ENCODE measurements around the gene PLEKHO2. TPM values are rescaled to one million over a fixed set of nuclear protein-coding genes. Genes with fewer than 3 reads are reported as not detected.
A peak's percentile ranks its signal among the peaks of the same experiment; 100 is the strongest.

The PLEKHO2 gene
- total and polyA plus RNA-seq, 2 of the 13 experiments (the other 11 are each of a cell fraction or from before 2014, with no cell fraction given): 3.8 to 4.8 TPM

DNA sequence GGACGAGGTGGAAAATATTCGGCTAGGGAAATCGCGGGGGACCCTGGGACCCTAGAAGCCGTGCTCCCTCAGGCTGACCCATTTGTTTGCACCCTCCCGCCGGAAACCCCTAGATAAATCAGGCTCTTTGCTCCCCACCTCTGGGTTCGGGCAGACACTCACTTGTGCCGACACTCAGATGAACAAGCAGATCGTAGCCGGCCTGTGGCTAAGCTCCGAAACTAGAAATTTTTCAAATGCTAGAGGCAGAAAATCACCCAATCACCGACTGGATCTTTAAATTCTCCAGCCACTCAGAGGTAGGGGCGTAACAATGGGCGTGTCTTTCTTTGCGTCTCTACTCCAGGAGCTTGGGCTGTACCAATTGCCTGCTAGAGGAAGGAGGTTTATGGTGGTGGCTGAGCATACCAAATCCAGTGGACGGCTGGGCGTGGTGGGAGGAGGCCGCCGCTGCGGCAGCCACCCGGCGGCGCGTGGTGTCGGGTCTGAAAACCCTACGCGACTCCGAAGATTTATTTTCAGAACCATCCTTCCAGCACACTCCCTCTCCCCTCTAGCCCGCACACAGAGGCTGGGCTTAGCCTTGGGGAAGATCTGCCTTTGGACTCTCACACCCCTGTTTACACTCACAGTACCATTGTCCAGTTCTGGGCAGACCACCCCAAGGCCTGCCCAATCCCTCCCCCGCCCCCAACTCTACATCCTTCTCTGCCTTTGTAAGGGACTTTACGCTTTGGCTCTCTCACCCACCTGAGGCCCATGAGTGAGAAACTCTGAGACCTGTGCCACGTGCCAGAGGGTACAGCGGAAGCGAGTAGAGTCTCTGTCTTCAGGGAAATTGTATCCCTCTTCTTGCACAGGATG lies 16.1 kb upstream of the PLEKHO2 start, which contains the start of gene PIF1 (continued):
- TF ChIP-seq POLR2AphosphoS2 (IDR thresholded peaks at IDR 0.05; ENCODE audit: low read depth, low read length) (no peak), SP140L (CRISPR knock-in tag; IDR thresholded peaks at IDR 0.05; ENCODE audit: borderline replicate concordance) (0 out of 2 replicates have a peak, but pooled peaks have one; percentile 65), ZNF329 (CRISPR knock-in tag; IDR thresholded peaks at IDR 0.05; ENCODE audit: low read depth) (no peak), ZNF546 (CRISPR knock-in tag; conservative IDR thresholded peaks at IDR 0.05) (no peak), POLR2AphosphoS5 (IDR thresholded peaks at IDR 0.05; ENCODE audit: low read depth, low read length) (peak; percentile 71), ZNF256 (CRISPR knock-in tag; conservative IDR thresholded peaks at IDR 0.05) (no peak), ZNF780A (CRISPR knock-in tag; IDR thresholded peaks at IDR 0.05) (no peak), NBN (conservative IDR thresholded peaks at IDR 0.05) (no peak), ISL2 (CRISPR knock-in tag; IDR thresholded peaks at IDR 0.05) (0 out of 2 replicates have a peak, but pooled peaks have one; percentile 2), ZNF550 (CRISPR knock-in tag; IDR thresholded peaks at IDR 0.05; ENCODE audit: borderline replicate concordance) (no peak), ZC3H13 (CRISPR knock-in tag; IDR thresholded peaks at IDR 0.05) (peak; percentile 42; the same call in 1 of the 2 replicates), ATF7 (IDR thresholded peaks at IDR 0.05) (no peak), ATF7 (CRISPR knock-in tag; IDR thresholded peaks at IDR 0.05) (no peak; the same call in 1 of the 2 replicates), KDM2A (CRISPR knock-in tag; IDR thresholded peaks at IDR 0.05; ENCODE audit: borderline replicate concordance, low read depth) (peak; percentile 49)
- TF ChIP-seq, protein P1, sequence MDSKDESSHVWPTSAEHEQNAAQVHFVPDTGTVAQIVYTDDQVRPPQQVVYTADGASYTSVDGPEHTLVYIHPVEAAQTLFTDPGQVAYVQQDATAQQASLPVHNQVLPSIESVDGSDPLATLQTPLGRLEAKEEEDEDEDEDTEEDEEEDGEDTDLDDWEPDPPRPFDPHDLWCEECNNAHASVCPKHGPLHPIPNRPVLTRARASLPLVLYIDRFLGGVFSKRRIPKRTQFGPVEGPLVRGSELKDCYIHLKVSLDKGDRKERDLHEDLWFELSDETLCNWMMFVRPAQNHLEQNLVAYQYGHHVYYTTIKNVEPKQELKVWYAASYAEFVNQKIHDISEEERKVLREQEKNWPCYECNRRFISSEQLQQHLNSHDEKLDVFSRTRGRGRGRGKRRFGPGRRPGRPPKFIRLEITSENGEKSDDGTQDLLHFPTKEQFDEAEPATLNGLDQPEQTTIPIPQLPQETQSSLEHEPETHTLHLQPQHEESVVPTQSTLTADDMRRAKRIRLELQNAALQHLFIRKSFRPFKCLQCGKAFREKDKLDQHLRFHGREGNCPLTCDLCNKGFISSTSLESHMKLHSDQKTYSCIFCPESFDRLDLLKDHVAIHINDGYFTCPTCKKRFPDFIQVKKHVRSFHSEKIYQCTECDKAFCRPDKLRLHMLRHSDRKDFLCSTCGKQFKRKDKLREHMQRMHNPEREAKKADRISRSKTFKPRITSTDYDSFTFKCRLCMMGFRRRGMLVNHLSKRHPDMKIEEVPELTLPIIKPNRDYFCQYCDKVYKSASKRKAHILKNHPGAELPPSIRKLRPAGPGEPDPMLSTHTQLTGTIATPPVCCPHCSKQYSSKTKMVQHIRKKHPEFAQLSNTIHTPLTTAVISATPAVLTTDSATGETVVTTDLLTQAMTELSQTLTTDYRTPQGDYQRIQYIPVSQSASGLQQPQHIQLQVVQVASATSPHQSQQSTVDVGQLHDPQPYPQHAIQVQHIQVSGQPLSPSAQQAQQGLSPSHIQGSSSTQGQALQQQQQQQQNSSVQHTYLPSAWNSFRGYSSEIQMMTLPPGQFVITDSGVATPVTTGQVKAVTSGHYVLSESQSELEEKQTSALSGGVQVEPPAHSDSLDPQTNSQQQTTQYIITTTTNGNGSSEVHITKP (CRISPR knock-in tag; IDR thresholded peaks at IDR 0.05; ENCODE audit: low read depth): peak; percentile 99
- TF ChIP-seq, protein P2, sequence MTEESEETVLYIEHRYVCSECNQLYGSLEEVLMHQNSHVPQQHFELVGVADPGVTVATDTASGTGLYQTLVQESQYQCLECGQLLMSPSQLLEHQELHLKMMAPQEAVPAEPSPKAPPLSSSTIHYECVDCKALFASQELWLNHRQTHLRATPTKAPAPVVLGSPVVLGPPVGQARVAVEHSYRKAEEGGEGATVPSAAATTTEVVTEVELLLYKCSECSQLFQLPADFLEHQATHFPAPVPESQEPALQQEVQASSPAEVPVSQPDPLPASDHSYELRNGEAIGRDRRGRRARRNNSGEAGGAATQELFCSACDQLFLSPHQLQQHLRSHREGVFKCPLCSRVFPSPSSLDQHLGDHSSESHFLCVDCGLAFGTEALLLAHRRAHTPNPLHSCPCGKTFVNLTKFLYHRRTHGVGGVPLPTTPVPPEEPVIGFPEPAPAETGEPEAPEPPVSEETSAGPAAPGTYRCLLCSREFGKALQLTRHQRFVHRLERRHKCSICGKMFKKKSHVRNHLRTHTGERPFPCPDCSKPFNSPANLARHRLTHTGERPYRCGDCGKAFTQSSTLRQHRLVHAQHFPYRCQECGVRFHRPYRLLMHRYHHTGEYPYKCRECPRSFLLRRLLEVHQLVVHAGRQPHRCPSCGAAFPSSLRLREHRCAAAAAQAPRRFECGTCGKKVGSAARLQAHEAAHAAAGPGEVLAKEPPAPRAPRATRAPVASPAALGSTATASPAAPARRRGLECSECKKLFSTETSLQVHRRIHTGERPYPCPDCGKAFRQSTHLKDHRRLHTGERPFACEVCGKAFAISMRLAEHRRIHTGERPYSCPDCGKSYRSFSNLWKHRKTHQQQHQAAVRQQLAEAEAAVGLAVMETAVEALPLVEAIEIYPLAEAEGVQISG (CRISPR knock-in tag; IDR thresholded peaks at IDR 0.05): peak; percentile 53
- TF ChIP-seq, protein P3, sequence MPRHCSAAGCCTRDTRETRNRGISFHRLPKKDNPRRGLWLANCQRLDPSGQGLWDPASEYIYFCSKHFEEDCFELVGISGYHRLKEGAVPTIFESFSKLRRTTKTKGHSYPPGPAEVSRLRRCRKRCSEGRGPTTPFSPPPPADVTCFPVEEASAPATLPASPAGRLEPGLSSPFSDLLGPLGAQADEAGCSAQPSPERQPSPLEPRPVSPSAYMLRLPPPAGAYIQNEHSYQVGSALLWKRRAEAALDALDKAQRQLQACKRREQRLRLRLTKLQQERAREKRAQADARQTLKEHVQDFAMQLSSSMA (CRISPR knock-in tag; IDR thresholded peaks at IDR 0.05): 0 out of 2 replicates have a peak, but pooled peaks have one; percentile 65
- TF ChIP-seq, protein P4, sequence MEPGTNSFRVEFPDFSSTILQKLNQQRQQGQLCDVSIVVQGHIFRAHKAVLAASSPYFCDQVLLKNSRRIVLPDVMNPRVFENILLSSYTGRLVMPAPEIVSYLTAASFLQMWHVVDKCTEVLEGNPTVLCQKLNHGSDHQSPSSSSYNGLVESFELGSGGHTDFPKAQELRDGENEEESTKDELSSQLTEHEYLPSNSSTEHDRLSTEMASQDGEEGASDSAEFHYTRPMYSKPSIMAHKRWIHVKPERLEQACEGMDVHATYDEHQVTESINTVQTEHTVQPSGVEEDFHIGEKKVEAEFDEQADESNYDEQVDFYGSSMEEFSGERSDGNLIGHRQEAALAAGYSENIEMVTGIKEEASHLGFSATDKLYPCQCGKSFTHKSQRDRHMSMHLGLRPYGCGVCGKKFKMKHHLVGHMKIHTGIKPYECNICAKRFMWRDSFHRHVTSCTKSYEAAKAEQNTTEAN (CRISPR knock-in tag; conservative IDR thresholded peaks at IDR 0.05): no peak; the same call in 1 of the 2 replicates
